ENCODE data around the gene THEM5.
A peak's percentile ranks its signal among the peaks of the same experiment; 100 is the strongest.
"Not testable (repeated sequence)": the region's sequence is repeated elsewhere in the genome, so short reads cannot be mapped to it uniquely, and the experiment has no call there.

THEM5 gene, protein sequence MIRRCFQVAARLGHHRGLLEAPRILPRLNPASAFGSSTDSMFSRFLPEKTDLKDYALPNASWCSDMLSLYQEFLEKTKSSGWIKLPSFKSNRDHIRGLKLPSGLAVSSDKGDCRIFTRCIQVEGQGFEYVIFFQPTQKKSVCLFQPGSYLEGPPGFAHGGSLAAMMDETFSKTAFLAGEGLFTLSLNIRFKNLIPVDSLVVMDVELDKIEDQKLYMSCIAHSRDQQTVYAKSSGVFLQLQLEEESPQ

GRCh38 chr1:151853411-151853943 is at the start of gene THEM5:
TSS of gene THEM5 (minus strand) at chr1:151853712. CDS start at chr1:151853565, 147 bp downstream.
- in situ Hi-C loops (cut with HindIII; ENCODE audit: low pct_ligation_motif_present, low pct_unique_long_range_greater_than_20kb, low sequenced_read_pairs): no loop called here
- DNase-seq: no peak

DNA sequence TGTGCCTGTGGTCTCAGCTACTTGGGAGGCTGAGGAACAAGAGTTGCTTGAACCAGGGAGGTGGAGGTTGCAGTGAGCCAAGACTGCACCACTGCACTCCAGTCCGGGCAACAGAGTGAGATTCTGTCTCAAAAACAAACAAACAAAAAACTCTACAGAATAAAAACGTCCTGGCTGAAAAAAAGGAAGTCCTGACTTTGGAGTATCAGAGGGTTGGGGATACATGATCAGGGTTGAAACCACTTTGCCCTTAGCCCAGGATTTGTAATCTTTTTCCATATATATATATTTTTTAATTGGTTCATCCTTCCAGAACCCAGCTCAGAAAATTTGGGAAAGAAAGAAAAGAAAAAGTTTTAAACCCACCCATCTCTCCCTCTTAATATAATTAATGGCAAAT is 49.3 kb upstream of the THEM5 start:
- no peak for DNase-seq
- in situ Hi-C loops (cut with HindIII; ENCODE audit: low pct_ligation_motif_present, low pct_unique_long_range_greater_than_20kb, low sequenced_read_pairs): loop anchor here (25.0 kb wide), 1 partner anchor 109 kb away; no protein-coding TSS in a partner anchor

DNA sequence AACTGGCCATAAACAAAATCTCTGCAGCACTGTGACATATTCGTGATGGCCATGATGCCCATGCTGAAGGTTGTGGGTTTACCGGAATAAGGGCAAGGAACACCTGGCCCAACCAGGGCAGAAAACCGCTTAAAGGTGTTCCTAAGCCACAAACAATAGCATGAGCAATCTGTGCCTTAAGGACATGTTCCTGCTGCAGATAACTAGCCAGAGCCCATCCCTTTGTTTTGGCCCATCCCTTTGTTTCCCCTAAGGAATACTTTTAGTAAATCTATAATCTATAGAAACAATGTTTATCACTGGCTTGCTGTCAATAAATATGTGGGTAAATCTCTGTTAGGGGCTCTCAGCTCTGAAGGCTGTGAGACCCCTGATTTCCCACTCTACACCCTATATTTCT is 47.3 kb upstream of the THEM5 start:
- in situ Hi-C loops (cut with HindIII; ENCODE audit: low pct_ligation_motif_present, low pct_unique_long_range_greater_than_20kb, low sequenced_read_pairs): loop anchor here (25.0 kb wide), 1 partner anchor 111 kb away; no protein-coding TSS in a partner anchor
- not testable (repeated sequence) for DNase-seq

- DNase-seq: no peak
- in situ Hi-C loops (cut with HindIII; ENCODE audit: low pct_ligation_motif_present, low pct_unique_long_range_greater_than_20kb, low sequenced_read_pairs): no loop called here
Measured at GRCh38 chr1:151898519-151898991, 45.0 kb upstream of the THEM5 start.

GRCh38 chr1:151897991-151898431 is 44.5 kb upstream of the THEM5 start:
- in situ Hi-C loops (cut with HindIII; ENCODE audit: low pct_ligation_motif_present, low pct_unique_long_range_greater_than_20kb, low sequenced_read_pairs): no loop called here
- no peak for DNase-seq

- in situ Hi-C loops (cut with HindIII; ENCODE audit: low pct_ligation_motif_present, low pct_unique_long_range_greater_than_20kb, low sequenced_read_pairs): no loop called here
- DNase-seq: no peak
Measured at GRCh38 chr1:151893176-151893924, 39.8 kb upstream of the THEM5 start.

DNA sequence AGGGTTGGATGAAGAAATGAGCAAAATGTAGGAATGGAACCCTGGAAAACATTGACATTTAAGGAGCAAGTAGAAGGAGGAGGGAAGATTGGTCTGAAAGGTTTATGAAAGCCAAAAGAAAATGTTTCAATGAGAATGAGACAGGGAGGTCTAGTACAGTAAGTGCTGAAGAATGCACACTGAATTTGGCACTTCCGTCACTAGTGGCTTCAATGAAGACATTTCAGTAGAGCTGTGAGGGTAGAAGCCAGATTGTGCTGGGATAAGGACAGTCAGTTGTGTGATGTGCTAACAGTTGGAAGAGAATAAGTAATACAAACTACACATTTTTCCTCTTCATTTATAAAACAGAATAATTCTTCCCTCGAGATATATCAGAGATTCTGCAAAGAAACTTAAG is 38.7 kb upstream of the THEM5 start:
- in situ Hi-C loops (cut with HindIII; ENCODE audit: low pct_ligation_motif_present, low pct_unique_long_range_greater_than_20kb, low sequenced_read_pairs): no loop called here
- DNase-seq: no peak

GRCh38 chr1:151891512-151891911 is 38.0 kb upstream of the THEM5 start:
- in situ Hi-C loops (cut with HindIII; ENCODE audit: low pct_ligation_motif_present, low pct_unique_long_range_greater_than_20kb, low sequenced_read_pairs): no loop called here
- DNase-seq: no peak

GRCh38 chr1:151888972-151889570 is 35.6 kb upstream of the THEM5 start:
- in situ Hi-C loops (cut with HindIII; ENCODE audit: low pct_ligation_motif_present, low pct_unique_long_range_greater_than_20kb, low sequenced_read_pairs): no loop called here
- DNase-seq: peak; percentile 32

DNA sequence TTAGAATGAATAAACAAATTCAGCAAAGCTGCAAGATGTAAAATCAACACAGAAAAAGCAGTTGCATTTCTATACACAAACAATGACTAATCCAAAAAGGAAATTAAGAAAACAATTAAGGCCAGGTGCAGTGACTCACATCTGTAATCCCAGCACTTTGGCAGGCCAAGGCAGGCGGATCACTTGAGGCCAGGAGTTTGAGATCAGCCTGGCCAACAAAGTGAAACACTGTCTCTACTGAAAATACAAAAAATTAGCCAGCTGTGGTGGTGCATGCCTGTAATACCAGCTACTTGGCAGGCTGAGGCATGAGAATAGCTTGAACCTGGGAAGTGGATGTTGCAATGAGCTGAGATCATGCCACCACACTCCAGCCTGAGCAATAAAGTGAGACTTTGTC is 33.5 kb upstream of the THEM5 start:
- in situ Hi-C loops (cut with HindIII; ENCODE audit: low pct_ligation_motif_present, low pct_unique_long_range_greater_than_20kb, low sequenced_read_pairs): no loop called here
- no peak for DNase-seq

DNA sequence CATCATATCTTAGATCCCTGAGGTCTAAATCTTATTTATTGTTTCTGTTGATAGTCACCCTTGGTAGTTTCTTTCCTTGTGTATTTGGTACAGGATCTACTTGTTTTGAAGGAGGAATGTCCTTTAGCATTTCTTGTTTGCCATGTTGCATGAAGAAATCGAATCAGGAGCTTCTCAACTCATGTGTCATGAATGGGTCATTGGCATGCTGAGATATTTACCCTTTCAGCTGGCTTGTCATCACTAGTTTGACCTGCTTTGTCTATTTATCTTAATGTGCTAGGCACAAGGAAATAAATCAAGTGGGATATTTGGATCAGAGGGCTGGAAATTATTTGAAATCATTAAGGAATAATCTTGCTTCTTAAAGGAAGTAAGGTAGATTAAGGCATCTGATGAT is 32.0 kb upstream of the THEM5 start:
- in situ Hi-C loops (cut with HindIII; ENCODE audit: low pct_ligation_motif_present, low pct_unique_long_range_greater_than_20kb, low sequenced_read_pairs): no loop called here
- no peak for DNase-seq

- in situ Hi-C loops (cut with HindIII; ENCODE audit: low pct_ligation_motif_present, low pct_unique_long_range_greater_than_20kb, low sequenced_read_pairs); DNase-seq: not testable (repeated sequence)
Measured at GRCh38 chr1:151884879-151885278, 31.4 kb upstream of the THEM5 start.

GRCh38 chr1:151884445-151884844 is 30.9 kb upstream of the THEM5 start:
- in situ Hi-C loops (cut with HindIII; ENCODE audit: low pct_ligation_motif_present, low pct_unique_long_range_greater_than_20kb, low sequenced_read_pairs); DNase-seq: not testable (repeated sequence)

GRCh38 chr1:151883898-151884297 is 30.4 kb upstream of the THEM5 start:
- DNase-seq; in situ Hi-C loops (cut with HindIII; ENCODE audit: low pct_ligation_motif_present, low pct_unique_long_range_greater_than_20kb, low sequenced_read_pairs): not testable (repeated sequence)

- in situ Hi-C loops (cut with HindIII; ENCODE audit: low pct_ligation_motif_present, low pct_unique_long_range_greater_than_20kb, low sequenced_read_pairs); DNase-seq: not testable (repeated sequence)
Measured at GRCh38 chr1:151882918-151883317, 29.4 kb upstream of the THEM5 start.

DNA sequence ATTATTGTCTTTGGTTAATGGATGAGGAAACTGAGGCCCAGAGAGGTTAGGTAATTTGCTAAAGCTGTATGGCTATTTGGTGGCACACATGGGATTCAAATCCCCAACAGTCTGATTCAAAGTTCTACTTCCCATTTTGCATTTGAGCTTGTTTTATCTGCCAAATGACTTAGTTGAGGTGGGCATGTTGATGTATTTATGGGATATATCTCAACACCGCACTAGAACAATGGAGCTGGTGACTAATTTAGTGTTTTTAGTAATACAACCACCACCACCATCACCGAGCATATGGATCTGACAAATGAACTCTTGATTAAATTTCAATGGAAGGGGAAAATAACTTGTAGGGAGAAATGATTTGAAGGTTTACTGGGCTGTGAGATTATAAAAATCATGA is 29.0 kb upstream of the THEM5 start:
- DNase-seq: no peak
- in situ Hi-C loops (cut with HindIII; ENCODE audit: low pct_ligation_motif_present, low pct_unique_long_range_greater_than_20kb, low sequenced_read_pairs): no loop called here

DNA sequence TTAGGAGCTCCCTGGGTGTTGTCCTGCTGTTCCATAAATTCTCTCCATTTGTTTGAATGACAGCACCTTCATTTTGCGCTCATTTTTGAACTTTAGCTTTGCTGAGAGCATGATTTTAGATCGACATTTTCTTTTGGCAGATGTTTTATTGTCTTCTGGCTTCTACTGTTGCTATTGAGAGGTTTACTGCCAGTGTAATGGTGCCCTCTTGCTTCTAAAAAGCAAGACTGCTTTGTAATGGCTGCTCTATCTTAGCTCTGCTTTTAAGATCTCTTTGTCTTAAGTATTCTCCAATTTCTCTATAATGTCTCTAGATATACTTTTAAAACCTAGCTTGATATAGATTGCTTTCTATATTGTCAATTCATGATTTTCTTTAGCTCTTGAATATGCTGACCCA is 28.0 kb upstream of the THEM5 start:
- in situ Hi-C loops (cut with HindIII; ENCODE audit: low pct_ligation_motif_present, low pct_unique_long_range_greater_than_20kb, low sequenced_read_pairs): no loop called here
- no peak for DNase-seq

GRCh38 chr1:151875419-151876097 is 22.0 kb upstream of the THEM5 start:
- in situ Hi-C loops (cut with HindIII; ENCODE audit: low pct_ligation_motif_present, low pct_unique_long_range_greater_than_20kb, low sequenced_read_pairs): no loop called here
- DNase-seq: no peak

DNA sequence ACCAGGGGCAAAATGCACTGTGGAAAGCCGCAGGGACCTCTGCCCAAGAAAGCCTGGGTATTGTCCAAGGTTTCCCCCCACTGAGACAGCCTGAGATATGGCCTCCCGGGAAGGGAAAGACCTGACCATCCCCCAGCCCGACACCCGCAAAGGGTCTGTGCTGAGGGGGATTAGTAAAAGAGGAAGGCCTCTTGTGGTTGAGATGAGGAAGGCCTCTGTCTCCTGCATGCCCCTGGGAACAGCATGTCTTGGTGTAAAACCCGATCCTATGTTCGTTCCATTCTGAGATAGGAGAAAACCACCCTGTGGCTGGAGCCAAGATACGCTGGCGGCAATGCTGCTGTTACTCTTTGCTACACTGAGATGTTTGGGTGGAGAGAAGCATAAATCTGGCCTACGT is 19.3 kb upstream of the THEM5 start:
- DNase-seq; in situ Hi-C loops (cut with HindIII; ENCODE audit: low pct_ligation_motif_present, low pct_unique_long_range_greater_than_20kb, low sequenced_read_pairs): not testable (repeated sequence)

All from ACHN (cell line).